HUES48 (cell line): ENCODE data around the gene ANGPTL8.

Experiments
- H3K27ac ChIP-seq: one replicate; pipeline ENCODE4 v1.7.0; 2013; ENCODE audit warnings: low read depth, low read length, inconsistent platforms
- H3K27me3 ChIP-seq: 2 replicates; pipeline ENCODE4 v1.6.1; 2013; ENCODE audit warnings: mild to moderate bottlenecking, low read length; ENCODE audit not compliant: control insufficient read depth, insufficient read depth
- H3K36me3 ChIP-seq: 2 replicates; pipeline ENCODE4 v1.6.1; 2013; ENCODE audit warnings: low read length; ENCODE audit not compliant: control insufficient read depth, insufficient read depth
- H3K4me1 ChIP-seq: 2 replicates; pipeline ENCODE4 v1.6.1; 2013; ENCODE audit warnings: mild to moderate bottlenecking, low read length; ENCODE audit not compliant: control insufficient read depth, insufficient read depth
- H3K4me3 ChIP-seq: 2 replicates; pipeline ENCODE4 v1.5.1; 2013; ENCODE audit warnings: mild to moderate bottlenecking, low read depth, low read length
- H3K9ac ChIP-seq: 2 replicates; pipeline ENCODE4 v1.6.1; 2013; ENCODE audit warnings: mild to moderate bottlenecking, low read depth, low read length, moderate library complexity
- H3K9me3 ChIP-seq: 2 replicates; pipeline ENCODE4 v1.6.1; 2013; ENCODE audit warnings: low read length; ENCODE audit not compliant: control insufficient read depth, insufficient read depth

The ANGPTL8 gene

GRCh38 chr19:11226716-11227166 lies 12.7 kb upstream of the ANGPTL8 start:
- Histone ChIP-seq H3K27me3 (no peaks in the 10 kb centered on the region), H3K27ac (no peak overlapping the region), H3K9me3 (no peaks in the 10 kb centered on the region), H3K9ac (no peak overlapping the region), H3K4me3 (no peak overlapping the region), H3K4me1 (no peaks in the 10 kb centered on the region), H3K36me3 (peaks cover 25% of the 10 kb centered on the region)

- Histone ChIP-seq H3K4me1 (no peaks in the 10 kb centered on the region), H3K36me3 (peaks cover 25% of the 10 kb centered on the region), H3K4me3 (no peak overlapping the region), H3K9me3 (no peaks in the 10 kb centered on the region), H3K27me3 (no peaks in the 10 kb centered on the region), H3K9ac (no peak overlapping the region), H3K27ac (no peak overlapping the region)
Measured at GRCh38 chr19:11227195-11227886, 12.1 kb upstream of the ANGPTL8 start.

GRCh38 chr19:11230621-11231386 lies 8.6 kb upstream of the ANGPTL8 start:
- peaks cover 37% of the 10 kb centered on the region for H3K36me3 ChIP-seq
- H3K9ac ChIP-seq, result no peak overlapping the region
- no peak overlapping the region for H3K4me3 ChIP-seq
- H3K9me3 ChIP-seq, result no peaks in the 10 kb centered on the region
- no peak overlapping the region for H3K27ac ChIP-seq
- H3K27me3 ChIP-seq, result no peaks in the 10 kb centered on the region
- H3K4me1 ChIP-seq, result no peaks in the 10 kb centered on the region

GRCh38 chr19:11232555-11232954 lies 6.9 kb upstream of the ANGPTL8 start:
- H3K27ac ChIP-seq, result no peak overlapping the region
- no peak overlapping the region for H3K9ac ChIP-seq
- H3K36me3 ChIP-seq, result peaks cover 43% of the 10 kb centered on the region
- H3K4me1 ChIP-seq, result no peaks in the 10 kb centered on the region
- no peak overlapping the region for H3K4me3 ChIP-seq
- no peaks in the 10 kb centered on the region for H3K9me3 ChIP-seq
- no peaks in the 10 kb centered on the region for H3K27me3 ChIP-seq

- Histone ChIP-seq H3K4me3 (no peak overlapping the region), H3K27me3 (no peaks in the 10 kb centered on the region), H3K9ac (no peak overlapping the region), H3K36me3 (peaks cover 43% of the 10 kb centered on the region), H3K9me3 (no peaks in the 10 kb centered on the region), H3K27ac (no peak overlapping the region), H3K4me1 (no peaks in the 10 kb centered on the region)
Measured at GRCh38 chr19:11233073-11233472, 6.3 kb upstream of the ANGPTL8 start.

GRCh38 chr19:11234486-11235075 lies 4.8 kb upstream of the ANGPTL8 start:
- no peak overlapping the region for H3K4me3 ChIP-seq
- H3K9ac ChIP-seq, result no peak overlapping the region
- no peaks in the 10 kb centered on the region for H3K9me3 ChIP-seq
- H3K27me3 ChIP-seq, result no peaks in the 10 kb centered on the region
- no peaks in the 10 kb centered on the region for H3K4me1 ChIP-seq
- H3K36me3 ChIP-seq, result peaks cover 47% of the 10 kb centered on the region
- H3K27ac ChIP-seq, result no peak overlapping the region

GRCh38 chr19:11236324-11237301 lies 2.8 kb upstream of the ANGPTL8 start:
- H3K27ac ChIP-seq, result no peak overlapping the region
- no peaks in the 10 kb centered on the region for H3K9me3 ChIP-seq
- H3K9ac ChIP-seq, result no peak overlapping the region
- H3K36me3 ChIP-seq, result peaks cover 56% of the 10 kb centered on the region
- H3K4me3 ChIP-seq, result no peak overlapping the region
- no peaks in the 10 kb centered on the region for H3K4me1 ChIP-seq
- H3K27me3 ChIP-seq, result no peaks in the 10 kb centered on the region

- H3K9me3 ChIP-seq, result no peaks in the 10 kb centered on the region
- no peaks in the 10 kb centered on the region for H3K4me1 ChIP-seq
- no peaks in the 10 kb centered on the region for H3K27me3 ChIP-seq
- no peak overlapping the region for H3K4me3 ChIP-seq
- no peak overlapping the region for H3K9ac ChIP-seq
- no peak overlapping the region for H3K27ac ChIP-seq
- H3K36me3 ChIP-seq, result peaks cover 52% of the 10 kb centered on the region
Measured at GRCh38 chr19:11237321-11237720, 2.1 kb upstream of the ANGPTL8 start.

- Histone ChIP-seq H3K9ac (no peak overlapping the region), H3K9me3 (no peaks in the 10 kb centered on the region), H3K27ac (no peak overlapping the region), H3K36me3 (peaks cover 51% of the 10 kb centered on the region), H3K27me3 (no peaks in the 10 kb centered on the region), H3K4me1 (no peaks in the 10 kb centered on the region), H3K4me3 (no peak overlapping the region)
Measured at GRCh38 chr19:11238041-11238440, 1.4 kb upstream of the ANGPTL8 start.

GRCh38 chr19:11238781-11239376 lies 540 bp upstream of the ANGPTL8 start:
- Histone ChIP-seq H3K27me3 (no peaks in the 10 kb centered on the region), H3K36me3 (peaks cover 45% of the 10 kb centered on the region), H3K9ac (no peak overlapping the region), H3K27ac (no peak overlapping the region), H3K4me3 (no peak overlapping the region), H3K9me3 (no peaks in the 10 kb centered on the region), H3K4me1 (no peaks in the 10 kb centered on the region)
